AG09309 (cell line): ENCODE data around the gene ZNF415.
"Not testable (repeated sequence)": the region's sequence is repeated elsewhere in the genome, so short reads cannot be mapped to it uniquely, and the experiment has no call there.

Experiments used
- DNase-seq: peaks from one replicate; pipeline ENCODE4 v3.0.0-alpha.2; 2010; ENCODE audit warnings: low read depth
- H3K4me3 ChIP-seq: 2 replicates; pipeline ENCODE4 v1.5.1; 2011; ENCODE audit warnings: mild to moderate bottlenecking, low read depth, low read length, moderate library complexity; ENCODE audit not compliant: control insufficient read depth
- TF ChIP-seq, protein P1 (sequence below): IDR thresholded peaks from 2 replicates; pipeline ENCODE4 v1.5.1; 2011; ENCODE audit warnings: mild to moderate bottlenecking, low read depth, low read length, inconsistent platforms; ENCODE audit not compliant: insufficient read depth, control insufficient read depth; ENCODE audit errors: missing control alignments

The ZNF415 gene

DNA sequence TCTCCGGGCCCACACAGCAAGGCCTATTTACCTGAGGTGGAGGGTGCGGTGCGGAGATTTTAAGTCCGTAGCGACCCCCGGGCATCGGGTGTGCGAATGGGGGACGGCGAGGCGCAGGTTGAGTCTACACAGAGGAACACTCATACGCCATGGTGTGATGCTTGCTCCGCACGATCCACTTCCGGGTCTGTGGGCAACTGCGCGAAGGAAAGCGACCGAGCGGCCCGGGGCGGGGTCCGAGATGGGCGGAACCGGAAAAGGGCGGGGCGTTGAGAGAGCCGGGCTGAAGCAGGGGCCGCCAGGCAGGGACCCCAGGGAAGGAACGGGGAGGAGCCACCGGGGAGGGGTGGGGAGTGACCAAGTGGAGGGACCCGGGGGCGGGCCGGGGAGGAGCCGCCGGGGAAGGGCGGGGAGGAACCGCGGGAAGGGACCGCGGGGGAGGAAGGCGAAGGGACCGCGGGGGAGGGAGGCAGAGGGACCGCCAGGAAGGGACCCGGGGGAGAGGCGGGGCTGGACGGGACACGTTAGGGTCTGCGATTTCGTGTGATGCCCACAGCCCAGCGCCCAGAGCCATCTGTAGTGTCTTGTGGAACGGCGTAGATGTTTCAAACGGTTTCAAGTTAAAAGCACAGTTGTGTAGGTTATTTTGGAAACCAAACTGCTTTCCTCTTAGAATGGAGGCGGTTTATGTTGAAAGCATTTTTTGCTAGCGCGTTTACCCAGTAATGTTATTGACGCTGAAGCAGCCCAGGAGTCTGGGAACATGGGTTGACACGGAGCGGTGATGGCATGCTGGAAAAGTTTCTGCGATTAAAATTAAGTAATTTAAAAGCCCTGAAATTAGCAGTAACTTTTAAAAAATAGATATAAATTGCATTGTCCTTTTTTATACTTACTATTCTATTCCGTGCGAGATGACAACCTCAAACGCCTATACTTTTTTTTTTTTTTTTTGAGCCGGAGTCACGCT, 29.2 kb downstream of the ZNF415 start, which contains the start of gene ZNF160:
Gene ZNF160, minus strand, starts transcription at position 189 of the 970 bp plus-strand sequence. CDS start 17,146 bp downstream, outside the sequence.
- TF ChIP-seq, protein P1, sequence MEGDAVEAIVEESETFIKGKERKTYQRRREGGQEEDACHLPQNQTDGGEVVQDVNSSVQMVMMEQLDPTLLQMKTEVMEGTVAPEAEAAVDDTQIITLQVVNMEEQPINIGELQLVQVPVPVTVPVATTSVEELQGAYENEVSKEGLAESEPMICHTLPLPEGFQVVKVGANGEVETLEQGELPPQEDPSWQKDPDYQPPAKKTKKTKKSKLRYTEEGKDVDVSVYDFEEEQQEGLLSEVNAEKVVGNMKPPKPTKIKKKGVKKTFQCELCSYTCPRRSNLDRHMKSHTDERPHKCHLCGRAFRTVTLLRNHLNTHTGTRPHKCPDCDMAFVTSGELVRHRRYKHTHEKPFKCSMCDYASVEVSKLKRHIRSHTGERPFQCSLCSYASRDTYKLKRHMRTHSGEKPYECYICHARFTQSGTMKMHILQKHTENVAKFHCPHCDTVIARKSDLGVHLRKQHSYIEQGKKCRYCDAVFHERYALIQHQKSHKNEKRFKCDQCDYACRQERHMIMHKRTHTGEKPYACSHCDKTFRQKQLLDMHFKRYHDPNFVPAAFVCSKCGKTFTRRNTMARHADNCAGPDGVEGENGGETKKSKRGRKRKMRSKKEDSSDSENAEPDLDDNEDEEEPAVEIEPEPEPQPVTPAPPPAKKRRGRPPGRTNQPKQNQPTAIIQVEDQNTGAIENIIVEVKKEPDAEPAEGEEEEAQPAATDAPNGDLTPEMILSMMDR = no peak

DNA sequence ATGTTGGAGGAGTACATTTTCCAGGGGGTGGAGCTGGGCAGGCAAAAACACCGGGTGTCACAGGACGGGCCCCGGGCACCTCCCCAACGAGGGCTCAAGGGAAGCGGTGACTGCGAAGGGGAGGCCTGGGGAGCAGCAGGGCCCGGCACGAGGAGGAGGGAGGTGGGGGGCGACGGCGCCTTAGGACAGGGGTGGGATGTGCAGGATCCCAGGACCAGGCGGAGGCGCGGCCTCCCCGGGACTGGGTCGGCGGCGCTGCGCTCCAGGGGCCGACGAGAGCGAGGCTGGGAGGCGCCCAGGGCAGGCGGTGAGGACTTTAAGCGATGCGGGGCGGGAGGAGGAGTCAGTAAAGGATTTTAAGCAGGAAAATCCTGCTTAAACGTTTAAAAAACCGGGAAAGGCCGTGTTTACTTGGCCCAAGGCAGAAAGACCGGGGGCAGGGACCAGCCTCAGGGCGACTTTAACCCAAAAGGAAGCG, 29.9 kb downstream of the ZNF415 start:
- H3K4me3 ChIP-seq = peak overlapping the region; percentile 79
- TF ChIP-seq, protein P1 = no peak
- no peak for DNase-seq

More for the DNA sequence above, 29.2 kb downstream of the ZNF415 start, which contains the start of gene ZNF160:
- peak within 1 kb of the TSS; percentile 79 for H3K4me3 ChIP-seq
- DNase-seq = peak; percentile 81

DNA sequence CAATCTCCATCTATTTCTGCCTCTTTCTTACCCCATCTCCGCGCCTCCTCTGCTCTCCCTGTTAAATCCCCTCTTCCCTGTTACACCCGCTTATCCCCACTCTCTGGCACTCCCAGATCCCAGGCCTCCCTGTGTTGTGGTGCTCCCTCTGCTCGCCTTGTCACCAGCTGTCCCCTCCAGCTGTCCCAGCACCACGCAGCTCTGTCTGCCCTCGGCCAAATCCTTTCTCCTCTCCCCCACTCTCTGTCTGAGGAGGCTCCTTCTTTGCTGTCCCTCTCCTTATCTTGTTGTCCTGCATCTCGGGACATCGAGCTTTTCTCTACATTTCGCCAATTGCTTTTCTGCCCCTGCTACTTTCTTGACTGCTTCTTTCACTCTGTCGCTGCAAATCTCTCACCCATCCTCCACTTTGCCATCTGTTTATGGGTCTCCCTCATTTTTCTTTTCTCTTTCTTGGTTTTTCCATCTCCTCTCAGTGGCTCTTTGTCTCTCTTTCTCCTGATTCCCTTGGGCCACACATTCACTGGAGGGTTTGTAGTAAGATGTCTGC, 30.4 kb downstream of the ZNF415 start:
- TF ChIP-seq, protein P1 = no peak
- DNase-seq = no peak
- peak overlapping the region; percentile 79 for H3K4me3 ChIP-seq

DNA sequence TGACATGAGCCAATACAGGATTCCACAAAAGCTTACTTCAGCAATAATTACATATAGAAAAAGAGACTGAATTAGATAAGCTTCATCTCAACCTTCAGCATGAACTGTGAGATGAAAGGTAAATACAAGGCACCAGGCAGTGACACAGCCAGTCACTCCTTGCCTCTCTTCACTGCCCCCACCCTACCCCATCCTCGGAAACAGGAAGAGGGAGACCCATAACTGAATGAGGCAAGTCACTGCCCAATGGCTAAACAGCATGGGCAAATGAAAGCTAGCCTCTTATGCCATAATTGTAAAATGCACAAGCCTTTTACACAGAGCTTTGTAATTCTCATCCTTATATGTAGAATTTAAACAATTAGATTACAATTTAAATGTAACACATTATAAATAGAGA, 31.2 kb downstream of the ZNF415 start:
- H3K4me3 ChIP-seq = peak overlapping the region; percentile 79
- DNase-seq = no peak
- TF ChIP-seq, protein P1 = no peak

DNA sequence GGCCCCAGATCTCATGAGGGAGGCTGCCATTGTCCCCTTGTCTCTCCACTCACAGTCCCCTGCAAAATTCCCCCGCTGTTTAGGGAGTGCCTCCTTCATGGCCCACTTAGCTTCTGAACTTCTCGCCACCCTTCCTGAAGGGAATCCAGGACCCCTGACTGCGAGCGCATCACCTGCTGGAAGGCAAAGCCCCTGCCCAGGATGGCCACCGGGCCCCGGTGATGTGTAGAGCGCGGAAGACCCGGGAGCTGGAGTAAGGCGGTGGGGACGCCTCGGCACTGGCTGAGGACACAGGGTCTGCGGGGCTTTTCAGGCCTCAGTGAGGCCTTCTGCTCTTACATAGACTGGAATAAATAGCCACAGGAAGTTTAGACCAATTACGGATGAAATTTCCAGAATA, 34.1 kb downstream of the ZNF415 start:
- DNase-seq, H3K4me3 ChIP-seq: not testable (repeated sequence)

DNA sequence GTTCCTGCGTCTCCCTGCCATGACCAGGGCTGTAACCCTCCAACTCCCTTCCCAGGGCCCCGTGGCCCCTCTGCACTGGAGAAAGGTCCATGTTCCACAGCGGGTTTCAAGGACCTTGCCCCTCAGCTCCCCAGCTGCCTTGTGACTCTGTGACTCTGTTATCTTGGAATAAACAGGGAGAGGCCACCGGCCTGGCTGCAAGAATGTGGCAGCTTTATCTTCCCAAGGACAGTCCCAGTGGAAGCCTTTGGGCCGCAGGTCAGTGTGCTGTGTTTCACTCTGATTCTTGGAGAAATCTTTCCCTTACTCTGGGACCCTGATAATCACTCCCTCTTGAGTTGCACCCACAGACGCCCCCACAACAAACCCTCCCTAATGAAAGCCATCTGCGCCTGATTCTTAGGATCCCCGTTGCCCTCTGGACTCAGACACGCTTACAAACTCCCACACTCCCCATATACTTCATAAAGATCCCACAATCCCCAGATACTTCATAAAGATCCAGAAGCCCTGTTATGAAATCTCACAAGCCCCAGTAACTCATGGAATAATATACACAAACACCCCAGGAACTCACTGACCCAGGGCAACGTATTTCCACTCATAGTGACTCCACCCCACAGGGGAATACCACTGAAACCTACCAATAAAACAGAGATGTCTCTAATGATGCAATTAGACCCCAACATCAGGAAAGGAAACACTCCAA, 35.6 kb downstream of the ZNF415 start:
- H3K4me3 ChIP-seq, DNase-seq: not testable (repeated sequence)

DNA sequence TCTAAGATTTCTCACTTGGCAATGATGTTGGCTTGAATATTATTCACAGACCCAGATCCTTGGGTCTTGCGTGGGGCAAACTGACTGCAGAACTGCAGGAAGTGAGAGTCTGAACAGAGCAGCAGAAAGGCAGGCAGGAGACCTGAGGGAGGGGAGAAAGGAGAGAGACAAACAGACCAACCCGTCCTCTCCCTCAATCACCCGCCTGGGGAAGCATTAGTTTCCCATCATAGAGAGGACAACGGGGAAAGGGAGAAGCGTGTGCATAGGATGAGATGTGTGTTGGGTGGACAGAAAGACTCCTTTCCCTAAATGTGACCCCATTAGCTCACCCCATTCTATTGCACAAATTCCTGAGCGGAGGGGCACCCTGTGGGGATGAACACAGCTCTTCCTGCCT, 36.1 kb downstream of the ZNF415 start:
- H3K4me3 ChIP-seq, DNase-seq: not testable (repeated sequence)
